ENCODE measurements around the gene C20orf144. TPM values are rescaled to one million over a fixed set of nuclear protein-coding genes. Genes with fewer than 3 reads are reported as not detected.

C20orf144 gene
- total RNA-seq, 5 donors from 2014 or later (not counting 1 experiment from before 2014, with no cell fraction given), result 0.16 to 0.26 (median 0.22) TPM; not detected in 1

DNA sequence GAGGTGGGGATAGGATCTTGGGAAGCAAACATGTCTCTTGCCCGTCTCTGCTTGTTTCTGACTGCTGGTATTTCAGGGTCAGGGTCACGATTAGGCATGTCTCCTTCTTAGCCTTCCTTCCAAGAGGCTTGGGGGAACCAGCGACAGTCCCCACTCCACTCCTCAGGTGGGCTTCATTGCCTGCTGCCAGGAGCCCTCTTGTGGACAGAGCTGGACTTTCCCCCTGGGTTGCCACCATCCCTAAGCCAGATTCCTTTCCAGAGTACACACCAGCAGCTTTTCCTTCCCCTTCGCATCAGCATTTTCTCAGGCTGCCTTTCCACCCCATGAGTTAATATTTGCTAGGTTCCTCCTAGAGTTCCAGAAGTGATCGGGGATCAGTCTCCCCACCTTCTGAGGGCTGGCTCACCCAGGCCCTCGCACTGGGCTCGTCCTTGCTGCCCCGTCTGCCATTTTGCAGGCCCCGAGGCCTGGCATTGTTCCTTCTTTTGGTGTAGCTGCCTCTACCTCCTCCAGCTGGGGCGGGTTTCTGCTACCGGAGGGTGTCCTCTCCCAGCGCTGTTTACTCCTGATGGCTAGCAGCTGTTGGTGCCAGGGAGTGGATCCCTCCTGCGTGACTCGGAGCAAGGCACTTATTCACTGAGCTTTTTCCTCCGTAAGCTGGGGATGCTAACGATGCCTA lies 8.8 kb upstream of the C20orf144 start:
- H3K4me1 Mint-ChIP-seq, result peaks cover 4 to 10% (median 6%) of the 10 kb centered on the region in 3 donors
- H3K9me3 ChIP-seq, result no peaks in the 10 kb centered on the region
- DNase-seq (peak in 18 of 35 experiments; percentile 13 to 64 (median 30)), ATAC-seq (replicated peaks in 1 of 4) (peak; percentile 56 to 75 (median 63))
- H3K27me3 Mint-ChIP-seq, result peaks cover 0 to 2% of the 10 kb centered on the region in 2 donors
- CTCF ChIA-PET, result interaction anchor here in 1 of 2 donors (0.6 kb wide), 1 partner anchor 270 kb away, joined by 3 read pairs; no protein-coding TSS in a partner anchor
- H3K9me3 Mint-ChIP-seq, result no peaks in the 10 kb centered on the region
- H3K27me3 ChIP-seq (replicated peaks in 1 of 2; ENCODE audit: control insufficient read depth in 2 of 2, extremely low read depth in 1 of 2, insufficient read depth in 2 of 2, low read length in 1 of 2), result peaks cover 0 to 8% of the 10 kb centered on the region in 2 experiments
- POLR2A ChIA-PET, result no interaction called here
- no peak overlapping the region for H3K4me3 Mint-ChIP-seq
- no peak overlapping the region for H3K4me3 ChIP-seq (ENCODE audit: control insufficient read depth in 1 of 2, extremely low read depth in 1 of 2, low read length in 1 of 2)
- H3K27ac Mint-ChIP-seq, result no peak overlapping the region
- H3K27ac ChIP-seq (ENCODE audit: low read length), result no peak overlapping the region
- H3K4me1 ChIP-seq (ENCODE audit: control insufficient read depth in 1 of 2, extremely low read depth in 1 of 2, insufficient read depth in 2 of 2, low read length in 2 of 2), result peaks cover 0 to 8% of the 10 kb centered on the region in 2 experiments
- H3K36me3 ChIP-seq (ENCODE audit: control insufficient read depth in 2 of 2, extremely low read depth in 1 of 2, insufficient read depth in 1 of 2, low read length in 1 of 2), result peaks cover 0 to 3% of the 10 kb centered on the region in 2 donors
- 74% methylated on average over 14 of the region's 16 CpGs for WGBS (ENCODE audit: insufficient coverage)
- no peaks in the 10 kb centered on the region for H3K36me3 Mint-ChIP-seq

DNA sequence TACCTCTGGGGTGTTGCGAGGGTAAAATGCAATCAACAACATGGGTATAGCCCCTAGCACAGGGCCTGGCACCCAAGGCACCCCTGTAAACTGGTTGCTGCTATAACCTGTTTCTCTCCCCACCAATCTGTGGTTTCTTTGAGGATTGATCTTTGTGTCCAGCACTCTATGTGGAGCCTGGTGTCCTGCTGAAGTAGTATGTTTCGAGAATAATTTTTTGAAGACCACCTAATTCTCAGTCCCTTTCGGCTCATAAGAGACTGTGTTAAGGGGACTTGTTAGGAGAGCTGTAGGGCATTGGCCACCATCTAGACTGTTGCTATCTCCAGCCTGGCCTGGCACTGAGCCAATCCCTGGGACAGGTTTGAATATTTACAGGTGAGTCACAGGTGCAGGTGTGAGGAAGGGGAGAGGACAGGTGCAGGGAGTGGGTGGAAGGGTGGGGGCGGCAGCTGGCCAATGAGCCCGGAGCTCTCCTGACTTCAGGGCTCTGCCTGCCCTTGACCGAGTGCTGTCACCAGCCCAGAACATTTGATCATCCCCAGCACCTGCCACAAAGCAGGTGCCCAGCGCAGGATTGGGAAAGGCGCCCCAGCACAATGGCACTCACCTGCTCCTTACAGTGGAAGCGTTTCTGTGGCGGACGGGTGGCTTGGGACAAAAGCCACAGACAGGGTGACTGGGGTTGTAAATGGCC lies 8.1 kb upstream of the C20orf144 start:
- Mint-ChIP-seq H3K4me3 (no peak overlapping the region), H3K36me3 (no peaks in the 10 kb centered on the region), H3K9me3 (no peaks in the 10 kb centered on the region), H3K27me3 (peaks cover 0 to 2% of the 10 kb centered on the region in 2 donors), H3K27ac (no peak overlapping the region), H3K4me1 (peaks cover 4 to 7% (median 6%) of the 10 kb centered on the region in 3 donors)
- ATAC-seq (replicated peaks in 1 of 4) (no peak), DNase-seq (no peak)
- Histone ChIP-seq H3K27ac (ENCODE audit: low read length) (no peak overlapping the region), H3K27me3 (replicated peaks in 1 of 2; ENCODE audit: control insufficient read depth in 2 of 2, extremely low read depth in 1 of 2, insufficient read depth in 2 of 2, low read length in 1 of 2) (peaks cover 0 to 8% of the 10 kb centered on the region in 2 experiments), H3K36me3 (ENCODE audit: control insufficient read depth in 2 of 2, extremely low read depth in 1 of 2, insufficient read depth in 1 of 2, low read length in 1 of 2) (peaks cover 0 to 3% of the 10 kb centered on the region in 2 donors), H3K4me3 (ENCODE audit: control insufficient read depth in 1 of 2, extremely low read depth in 1 of 2, low read length in 1 of 2) (no peak overlapping the region), H3K4me1 (ENCODE audit: control insufficient read depth in 1 of 2, extremely low read depth in 1 of 2, insufficient read depth in 2 of 2, low read length in 2 of 2) (peaks cover 0 to 6% of the 10 kb centered on the region in 2 experiments), H3K9me3 (no peaks in the 10 kb centered on the region)
- WGBS (ENCODE audit: insufficient coverage), result 89% methylated on average over 5 of the region's 11 CpGs
- ChIA-PET POLR2A (no interaction called here), CTCF (no interaction called here)

DNA sequence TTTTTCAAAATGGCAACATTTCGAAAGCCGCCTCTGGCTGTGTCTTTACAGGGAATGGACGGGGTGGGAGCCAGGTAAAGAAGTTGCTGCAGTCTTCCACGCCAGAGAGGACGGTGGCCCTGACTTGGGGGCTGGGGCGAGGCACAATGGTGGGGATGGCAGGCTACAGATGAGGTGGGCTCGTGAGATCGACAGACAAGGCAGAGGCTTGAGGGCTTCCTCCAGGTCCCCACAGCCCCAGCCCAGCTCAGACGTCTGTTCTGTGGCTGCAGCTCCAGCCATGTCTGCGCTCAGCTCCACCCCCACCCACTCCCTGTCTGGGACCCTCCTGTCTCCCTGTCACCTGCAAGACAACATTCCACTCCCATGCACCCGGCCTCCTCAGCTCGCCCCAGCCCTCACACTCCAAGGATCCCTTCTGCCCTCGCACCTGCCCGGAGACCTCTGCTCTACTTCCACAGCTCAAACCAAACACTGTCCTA lies 7.4 kb upstream of the C20orf144 start:
- H3K4me3 ChIP-seq (ENCODE audit: control insufficient read depth in 1 of 2, extremely low read depth in 1 of 2, low read length in 1 of 2), result no peak overlapping the region

DNA sequence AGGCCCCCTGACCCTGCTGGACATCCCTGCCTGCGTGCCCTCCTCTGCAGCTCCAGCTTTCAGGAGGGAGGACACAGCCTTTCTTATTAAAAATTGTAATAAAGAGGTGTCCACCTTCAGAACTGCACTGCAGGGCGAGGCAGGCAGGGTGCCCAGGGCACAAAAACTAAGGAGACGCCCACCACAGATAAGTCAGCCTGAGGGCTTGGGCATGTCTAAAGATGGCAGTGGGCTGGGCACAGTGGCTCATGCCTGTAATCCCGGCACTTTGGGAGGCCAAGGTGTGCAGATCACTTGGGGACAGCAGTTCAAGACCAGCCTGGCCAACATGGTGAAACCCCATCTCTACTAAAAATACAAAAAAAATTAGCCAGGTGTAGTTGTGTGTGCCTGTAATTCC lies 7.0 kb upstream of the C20orf144 start:
- Mint-ChIP-seq H3K4me3 (no peak overlapping the region), H3K27ac (no peak overlapping the region), H3K4me1 (peaks cover 4% of the 10 kb centered on the region in 3 donors), H3K27me3 (peaks cover 0 to 2% of the 10 kb centered on the region in 2 donors), H3K9me3 (no peaks in the 10 kb centered on the region), H3K36me3 (no peaks in the 10 kb centered on the region)
- POLR2A ChIA-PET, result no interaction called here
- Histone ChIP-seq H3K4me3 (ENCODE audit: control insufficient read depth in 1 of 2, extremely low read depth in 1 of 2, low read length in 1 of 2) (no peak overlapping the region), H3K27me3 (replicated peaks in 1 of 2; ENCODE audit: control insufficient read depth in 2 of 2, extremely low read depth in 1 of 2, insufficient read depth in 2 of 2, low read length in 1 of 2) (peaks cover 0 to 8% of the 10 kb centered on the region in 2 experiments), H3K36me3 (ENCODE audit: control insufficient read depth in 2 of 2, extremely low read depth in 1 of 2, insufficient read depth in 1 of 2, low read length in 1 of 2) (peaks cover 0 to 11% of the 10 kb centered on the region in 2 donors), H3K9me3 (no peaks in the 10 kb centered on the region), H3K27ac (ENCODE audit: low read length) (no peak overlapping the region), H3K4me1 (ENCODE audit: control insufficient read depth in 1 of 2, extremely low read depth in 1 of 2, insufficient read depth in 2 of 2, low read length in 2 of 2) (peaks cover 0 to 6% of the 10 kb centered on the region in 2 experiments)
- 80% methylated on average over 2 of the region's 4 CpGs for WGBS (ENCODE audit: insufficient coverage)
- no peak for ATAC-seq (replicated peaks in 1 of 4)
- DNase-seq, result no peak
- CTCF ChIA-PET, result no interaction called here

More for the DNA sequence above, 7.4 kb upstream of the C20orf144 start:
- H3K4me1 Mint-ChIP-seq, result peaks cover 4% of the 10 kb centered on the region in 3 donors
- H3K9me3 Mint-ChIP-seq, result no peaks in the 10 kb centered on the region
- Histone ChIP-seq H3K27me3 (replicated peaks in 1 of 2; ENCODE audit: control insufficient read depth in 2 of 2, extremely low read depth in 1 of 2, insufficient read depth in 2 of 2, low read length in 1 of 2) (peaks cover 0 to 8% of the 10 kb centered on the region in 2 experiments), H3K27ac (ENCODE audit: low read length) (no peak overlapping the region), H3K36me3 (ENCODE audit: control insufficient read depth in 2 of 2, extremely low read depth in 1 of 2, insufficient read depth in 1 of 2, low read length in 1 of 2) (peaks cover 0 to 8% of the 10 kb centered on the region in 2 donors), H3K9me3 (no peaks in the 10 kb centered on the region), H3K4me1 (ENCODE audit: control insufficient read depth in 1 of 2, extremely low read depth in 1 of 2, insufficient read depth in 2 of 2, low read length in 2 of 2) (peaks cover 0 to 6% of the 10 kb centered on the region in 2 experiments)
- ATAC-seq (replicated peaks in 1 of 4), result no peak
- no peak for DNase-seq
- H3K27ac Mint-ChIP-seq, result no peak overlapping the region
- ChIA-PET CTCF (no interaction called here), POLR2A (no interaction called here)
- H3K36me3 Mint-ChIP-seq, result no peaks in the 10 kb centered on the region
- H3K4me3 Mint-ChIP-seq, result no peak overlapping the region
- 86% methylated on average over 10 of the region's 14 CpGs for WGBS (ENCODE audit: insufficient coverage)
- H3K27me3 Mint-ChIP-seq, result peaks cover 0 to 2% of the 10 kb centered on the region in 2 donors

DNA sequence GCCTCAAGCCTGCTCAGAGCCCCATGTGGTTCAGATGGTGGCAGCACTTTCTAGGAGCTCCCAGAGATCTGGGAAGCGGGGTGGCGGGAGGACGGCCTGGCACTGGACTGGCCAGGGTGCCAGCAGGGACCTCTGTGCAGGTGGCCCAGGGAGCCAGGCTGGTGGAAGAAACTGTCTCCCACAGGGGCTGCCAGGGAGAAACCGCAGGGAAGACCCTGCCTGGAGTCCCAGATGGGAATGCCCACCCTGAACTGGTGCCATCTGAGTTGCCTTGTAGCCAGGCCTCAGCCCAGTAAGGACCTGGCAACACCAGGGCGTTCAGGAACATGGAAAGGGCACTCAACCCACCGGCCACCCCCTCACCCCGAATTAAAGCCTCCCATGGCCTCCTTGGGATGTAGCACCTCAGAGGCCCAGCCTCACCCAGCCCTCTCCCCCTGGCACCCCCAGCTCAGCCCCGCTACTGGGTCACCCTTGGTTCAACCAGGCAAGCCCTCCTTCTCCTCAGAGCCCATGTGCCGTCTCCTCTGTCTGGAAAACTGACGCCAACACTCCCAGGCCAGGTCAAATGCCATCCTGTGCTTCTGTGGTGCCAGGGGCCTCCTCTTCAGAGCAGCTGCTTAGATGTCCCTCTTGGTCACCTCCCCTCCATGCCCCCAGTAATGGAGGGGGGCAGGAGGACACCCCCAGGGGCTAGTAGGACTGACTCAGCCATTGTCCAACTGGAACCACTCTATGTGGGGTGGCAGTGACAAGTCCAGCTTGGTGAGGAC lies 5.9 kb upstream of the C20orf144 start:
- Histone ChIP-seq H3K4me3 (ENCODE audit: control insufficient read depth in 1 of 2, extremely low read depth in 1 of 2, low read length in 1 of 2) (no peak overlapping the region), H3K36me3 (ENCODE audit: control insufficient read depth in 2 of 2, extremely low read depth in 1 of 2, insufficient read depth in 1 of 2, low read length in 1 of 2) (peaks cover 0 to 11% of the 10 kb centered on the region in 2 donors), H3K4me1 (ENCODE audit: control insufficient read depth in 1 of 2, extremely low read depth in 1 of 2, insufficient read depth in 2 of 2, low read length in 2 of 2) (peaks cover 0 to 6% of the 10 kb centered on the region in 2 experiments), H3K27me3 (replicated peaks in 1 of 2; ENCODE audit: control insufficient read depth in 2 of 2, extremely low read depth in 1 of 2, insufficient read depth in 2 of 2, low read length in 1 of 2) (peaks cover 0 to 8% of the 10 kb centered on the region in 2 experiments), H3K27ac (ENCODE audit: low read length) (no peak overlapping the region), H3K9me3 (no peaks in the 10 kb centered on the region)
- WGBS (ENCODE audit: insufficient coverage), result 94% methylated on average over 10 of the region's 10 CpGs
- ATAC-seq (replicated peaks in 1 of 4), result no peak
- H3K36me3 Mint-ChIP-seq, result no peaks in the 10 kb centered on the region
- CTCF ChIA-PET, result no interaction called here
- peaks cover 0 to 2% of the 10 kb centered on the region in 2 donors for H3K27me3 Mint-ChIP-seq
- no peak for DNase-seq
- no peak overlapping the region for H3K27ac Mint-ChIP-seq
- H3K4me3 Mint-ChIP-seq, result no peak overlapping the region
- peaks cover 4% of the 10 kb centered on the region in 3 donors for H3K4me1 Mint-ChIP-seq
- POLR2A ChIA-PET, result no interaction called here
- H3K9me3 Mint-ChIP-seq, result no peaks in the 10 kb centered on the region
